ENCODE data around the gene FABP2.
"Not testable (repeated sequence)": the region's sequence is repeated elsewhere in the genome, so short reads cannot be mapped to it uniquely, and the experiment has no call there.

The FABP2 gene

GRCh38 chr4:119321921-119322687 is at the start of gene FABP2:
Gene FABP2, minus strand, starts transcription at chr4:119322138. Its CDS starts 36 bp downstream, at chr4:119322102.
- no peak for DNase-seq (ENCODE audit: low spot score)

- not testable (repeated sequence) for DNase-seq (ENCODE audit: low spot score)
Measured at GRCh38 chr4:119370951-119371683, 49.2 kb upstream of the FABP2 start.

- DNase-seq (ENCODE audit: low spot score), result not testable (repeated sequence)
Measured at GRCh38 chr4:119370392-119370791, 48.5 kb upstream of the FABP2 start.

- not testable (repeated sequence) for DNase-seq (ENCODE audit: low spot score)
Measured at GRCh38 chr4:119366802-119367201, 44.9 kb upstream of the FABP2 start.

- not testable (repeated sequence) for DNase-seq (ENCODE audit: low spot score)
Measured at GRCh38 chr4:119364203-119364602, 42.3 kb upstream of the FABP2 start.

GRCh38 chr4:119363372-119363771 is 41.4 kb upstream of the FABP2 start:
- DNase-seq (ENCODE audit: low spot score), result not testable (repeated sequence)

GRCh38 chr4:119362413-119362812 is 40.5 kb upstream of the FABP2 start:
- not testable (repeated sequence) for DNase-seq (ENCODE audit: low spot score)

- DNase-seq (ENCODE audit: low spot score), result not testable (repeated sequence)
Measured at GRCh38 chr4:119359873-119360272, 37.9 kb upstream of the FABP2 start.

- DNase-seq (ENCODE audit: low spot score), result peak; percentile 2
Measured at GRCh38 chr4:119356796-119357195, 34.9 kb upstream of the FABP2 start.

- not testable (repeated sequence) for DNase-seq (ENCODE audit: low spot score)
Measured at GRCh38 chr4:119356041-119356440, 34.1 kb upstream of the FABP2 start.

GRCh38 chr4:119353364-119353763 is 31.4 kb upstream of the FABP2 start:
- DNase-seq (ENCODE audit: low spot score), result not testable (repeated sequence)

GRCh38 chr4:119348169-119348568 is 26.2 kb upstream of the FABP2 start:
- not testable (repeated sequence) for DNase-seq (ENCODE audit: low spot score)

- DNase-seq (ENCODE audit: low spot score), result not testable (repeated sequence)
Measured at GRCh38 chr4:119343293-119343692, 21.4 kb upstream of the FABP2 start.

- DNase-seq (ENCODE audit: low spot score), result not testable (repeated sequence)
Measured at GRCh38 chr4:119339895-119340294, 18.0 kb upstream of the FABP2 start.

GRCh38 chr4:119337010-119337409 is 15.1 kb upstream of the FABP2 start:
- no peak for DNase-seq (ENCODE audit: low spot score)

GRCh38 chr4:119336332-119336979 is 14.5 kb upstream of the FABP2 start:
- not testable (repeated sequence) for DNase-seq (ENCODE audit: low spot score)

- DNase-seq (ENCODE audit: low spot score), result no peak
Measured at GRCh38 chr4:119329835-119330620, 8.1 kb upstream of the FABP2 start.

- no peak for DNase-seq (ENCODE audit: low spot score)
Measured at GRCh38 chr4:119328695-119329094, 6.8 kb upstream of the FABP2 start.

GRCh38 chr4:119317990-119318389 is 3.9 kb downstream of the FABP2 start:
- DNase-seq (ENCODE audit: low spot score), result no peak

GRCh38 chr4:119315036-119315435 is 6.9 kb downstream of the FABP2 start:
- DNase-seq (ENCODE audit: low spot score), result peak; percentile 26

- DNase-seq (ENCODE audit: low spot score), result peak; percentile 36
Measured at GRCh38 chr4:119314356-119314755, 7.6 kb downstream of the FABP2 start.

GRCh38 chr4:119313237-119313636 is 8.7 kb downstream of the FABP2 start:
- no peak for DNase-seq (ENCODE audit: low spot score)
